ENCODE results near the gene SLC35E2B. TPM values are rescaled to one million over a fixed set of nuclear protein-coding genes. Genes with fewer than 3 reads are reported as not detected.
A peak's percentile ranks its signal among the peaks of the same experiment; 100 is the strongest.
"Not testable (repeated sequence)": the region's sequence is repeated elsewhere in the genome, so short reads cannot be mapped to it uniquely, and the experiment has no call there.

Gene SLC35E2B
- polyA plus RNA-seq, 3 donors, result 59.0 to 65.3 (median 61.1) TPM

- not testable (repeated sequence) for DNase-seq (ENCODE audit: low read depth in 3 of 3, low spot score in 2 of 3)
Observed at GRCh38 chr1:1647567-1648241, 44.9 kb downstream of the SLC35E2B start.

- DNase-seq (ENCODE audit: low read depth in 3 of 3, low spot score in 2 of 3), result not testable (repeated sequence)
Observed at GRCh38 chr1:1646326-1646725, 46.3 kb downstream of the SLC35E2B start.

GRCh38 chr1:1640711-1641461, 51.7 kb downstream of the SLC35E2B start:
- not testable (repeated sequence) for DNase-seq (ENCODE audit: low read depth in 3 of 3, low spot score in 2 of 3)

- DNase-seq (ENCODE audit: low read depth in 3 of 3, low spot score in 2 of 3), result not testable (repeated sequence)
Observed at GRCh38 chr1:1640081-1640480, 52.5 kb downstream of the SLC35E2B start.

- not testable (repeated sequence) for DNase-seq (ENCODE audit: low read depth in 3 of 3, low spot score in 2 of 3)
Observed at GRCh38 chr1:1639368-1639767, 53.2 kb downstream of the SLC35E2B start.

GRCh38 chr1:1638528-1638927, 54.1 kb downstream of the SLC35E2B start:
- DNase-seq (ENCODE audit: low read depth in 3 of 3, low spot score in 2 of 3), result not testable (repeated sequence)

GRCh38 chr1:1637479-1637875, 55.1 kb downstream of the SLC35E2B start:
- DNase-seq (ENCODE audit: low read depth in 3 of 3, low spot score in 2 of 3), result not testable (repeated sequence)

- DNase-seq (ENCODE audit: low read depth in 3 of 3, low spot score in 2 of 3), result not testable (repeated sequence)
Observed at GRCh38 chr1:1636621-1637478, 55.7 kb downstream of the SLC35E2B start.

- DNase-seq (ENCODE audit: low read depth in 3 of 3, low spot score in 2 of 3), result not testable (repeated sequence)
Observed at GRCh38 chr1:1634613-1635012, 58.0 kb downstream of the SLC35E2B start.

- DNase-seq (ENCODE audit: low read depth in 3 of 3, low spot score in 2 of 3), result not testable (repeated sequence)
Observed at GRCh38 chr1:1633409-1633808, 59.2 kb downstream of the SLC35E2B start.

GRCh38 chr1:1631782-1632420, 60.7 kb downstream of the SLC35E2B start, which contains the start of gene MMP23B:
MMP23B (plus strand) TSS chr1:1632173; CDS start chr1:1632219, 46 bp downstream.
- DNase-seq (ENCODE audit: low read depth in 3 of 3, low spot score in 2 of 3), result peak in 1 of 3 donors; percentile 47

- DNase-seq (ENCODE audit: low read depth in 3 of 3, low spot score in 2 of 3), result peak in 1 of 3 donors; percentile 53
Observed at GRCh38 chr1:1630965-1631781, 61.4 kb downstream of the SLC35E2B start.

GRCh38 chr1:1630191-1630964, 62.2 kb downstream of the SLC35E2B start:
- DNase-seq (ENCODE audit: low read depth in 3 of 3, low spot score in 2 of 3), result peak in 1 of 3 donors; percentile 61

- no peak for DNase-seq (ENCODE audit: low read depth in 3 of 3, low spot score in 2 of 3)
Observed at GRCh38 chr1:1629430-1630190, 63.0 kb downstream of the SLC35E2B start.

- no peak for DNase-seq (ENCODE audit: low read depth in 3 of 3, low spot score in 2 of 3)
Observed at GRCh38 chr1:1628754-1629429, 63.7 kb downstream of the SLC35E2B start.

GRCh38 chr1:1627829-1628753, 64.5 kb downstream of the SLC35E2B start:
- no peak for DNase-seq (ENCODE audit: low read depth in 3 of 3, low spot score in 2 of 3)

Data from right renal cortex interstitium (tissue), 3 donors.